ENCODE results near the gene DCC. TPM values are rescaled to one million over a fixed set of nuclear protein-coding genes. Genes with fewer than 3 reads are reported as not detected.

Gene DCC
- not detected in 2 replicates for total RNA-seq
- polyA plus RNA-seq (2012), result not detected

GRCh38 chr18:52339891-52340371 lies at the start of gene DCC:
Gene DCC (plus strand): TSS chr18:52340197. CDS start chr18:52340788, 591 bp downstream.
- no peak for DNase-seq (ENCODE audit: low read depth)

- no peak for DNase-seq (ENCODE audit: low read depth)
Measured at GRCh38 chr18:52310651-52311050, 29.3 kb upstream of the DCC start.

- no peak for DNase-seq (ENCODE audit: low read depth)
Measured at GRCh38 chr18:52311331-52311730, 28.7 kb upstream of the DCC start.

- DNase-seq (ENCODE audit: low read depth), result no peak
Measured at GRCh38 chr18:52312346-52312745, 27.7 kb upstream of the DCC start.

GRCh38 chr18:52313213-52313612 lies 26.8 kb upstream of the DCC start:
- DNase-seq (ENCODE audit: low read depth), result no peak

- no peak for DNase-seq (ENCODE audit: low read depth)
Measured at GRCh38 chr18:52319424-52319983, 20.5 kb upstream of the DCC start.

- no peak for DNase-seq (ENCODE audit: low read depth)
Measured at GRCh38 chr18:52322307-52322706, 17.7 kb upstream of the DCC start.

- DNase-seq (ENCODE audit: low read depth), result no peak
Measured at GRCh38 chr18:52323802-52324201, 16.2 kb upstream of the DCC start.

- no peak for DNase-seq (ENCODE audit: low read depth)
Measured at GRCh38 chr18:52325997-52326396, 14.0 kb upstream of the DCC start.

GRCh38 chr18:52333860-52334259 lies 6.1 kb upstream of the DCC start:
- no peak for DNase-seq (ENCODE audit: low read depth)

- no peak for DNase-seq (ENCODE audit: low read depth)
Measured at GRCh38 chr18:52334307-52334706, 5.7 kb upstream of the DCC start.

GRCh38 chr18:52334896-52335295 lies 5.1 kb upstream of the DCC start:
- DNase-seq (ENCODE audit: low read depth), result no peak

GRCh38 chr18:52337276-52337675 lies 2.7 kb upstream of the DCC start:
- no peak for DNase-seq (ENCODE audit: low read depth)

GRCh38 chr18:52340406-52341102 lies 557 bp downstream of the DCC start:
- no peak for DNase-seq (ENCODE audit: low read depth)

- no peak for DNase-seq (ENCODE audit: low read depth)
Measured at GRCh38 chr18:52341103-52341432, 1.1 kb downstream of the DCC start.

GRCh38 chr18:52341608-52342381 lies 1.8 kb downstream of the DCC start:
- DNase-seq (ENCODE audit: low read depth), result no peak

GRCh38 chr18:52342456-52342855 lies 2.5 kb downstream of the DCC start:
- no peak for DNase-seq (ENCODE audit: low read depth)

GRCh38 chr18:52343138-52343537 lies 3.1 kb downstream of the DCC start:
- DNase-seq (ENCODE audit: low read depth), result no peak

GRCh38 chr18:52343731-52344340 lies 3.8 kb downstream of the DCC start:
- DNase-seq (ENCODE audit: low read depth), result no peak

- DNase-seq (ENCODE audit: low read depth), result no peak
Measured at GRCh38 chr18:52344881-52345280, 4.9 kb downstream of the DCC start.

- DNase-seq (ENCODE audit: low read depth), result no peak
Measured at GRCh38 chr18:52345428-52345827, 5.4 kb downstream of the DCC start.

GRCh38 chr18:52348209-52348608 lies 8.2 kb downstream of the DCC start:
- DNase-seq (ENCODE audit: low read depth), result peak; percentile 0
